ENCODE data around the gene FLNA.
"Not testable (repeated sequence)": the region's sequence is repeated elsewhere in the genome, so short reads cannot be mapped to it uniquely, and the experiment has no call there.

FLNA gene

DNA sequence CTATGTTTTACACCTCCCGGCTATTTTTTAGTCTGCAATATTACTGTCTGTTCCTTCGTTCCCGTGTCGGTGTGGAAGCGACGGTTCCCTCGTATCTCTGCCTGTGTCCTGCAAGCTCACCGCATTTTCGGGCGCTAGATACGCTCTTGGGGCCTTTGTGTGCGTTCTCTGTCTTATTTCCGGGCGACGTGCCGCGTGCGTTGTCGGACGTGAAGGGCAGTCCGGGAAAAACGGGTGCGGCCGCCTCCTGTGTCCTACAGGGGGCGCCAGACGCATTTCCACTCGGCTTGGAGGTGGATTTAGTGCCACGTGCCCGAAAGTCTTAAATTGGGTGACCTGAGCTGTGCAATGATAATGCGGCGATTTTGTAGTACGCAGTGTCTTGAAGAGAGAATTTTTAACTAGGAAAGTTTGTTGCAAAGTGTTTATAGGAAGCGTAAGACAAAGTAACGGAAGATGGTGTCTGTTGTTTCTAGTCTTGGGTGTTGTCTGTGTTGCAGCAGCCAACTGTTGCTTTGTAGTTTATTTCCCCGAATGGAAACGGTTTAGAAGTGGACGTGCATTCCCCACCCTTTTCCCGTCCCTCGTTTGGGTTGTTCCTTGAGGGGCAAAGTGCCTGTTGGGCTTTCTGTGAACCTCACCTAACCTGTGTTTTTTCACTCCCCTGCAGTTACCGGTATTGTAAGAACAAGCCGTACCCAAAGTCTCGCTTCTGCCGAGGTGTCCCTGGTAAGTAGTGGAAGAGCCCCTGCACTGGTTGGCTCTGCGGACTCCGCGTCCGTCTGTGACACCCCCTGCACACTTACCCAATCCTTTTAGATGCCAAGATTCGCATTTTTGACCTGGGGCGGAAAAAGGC is 24.5 kb upstream of the FLNA start:
- peak; percentile 82 for DNase-seq

DNA sequence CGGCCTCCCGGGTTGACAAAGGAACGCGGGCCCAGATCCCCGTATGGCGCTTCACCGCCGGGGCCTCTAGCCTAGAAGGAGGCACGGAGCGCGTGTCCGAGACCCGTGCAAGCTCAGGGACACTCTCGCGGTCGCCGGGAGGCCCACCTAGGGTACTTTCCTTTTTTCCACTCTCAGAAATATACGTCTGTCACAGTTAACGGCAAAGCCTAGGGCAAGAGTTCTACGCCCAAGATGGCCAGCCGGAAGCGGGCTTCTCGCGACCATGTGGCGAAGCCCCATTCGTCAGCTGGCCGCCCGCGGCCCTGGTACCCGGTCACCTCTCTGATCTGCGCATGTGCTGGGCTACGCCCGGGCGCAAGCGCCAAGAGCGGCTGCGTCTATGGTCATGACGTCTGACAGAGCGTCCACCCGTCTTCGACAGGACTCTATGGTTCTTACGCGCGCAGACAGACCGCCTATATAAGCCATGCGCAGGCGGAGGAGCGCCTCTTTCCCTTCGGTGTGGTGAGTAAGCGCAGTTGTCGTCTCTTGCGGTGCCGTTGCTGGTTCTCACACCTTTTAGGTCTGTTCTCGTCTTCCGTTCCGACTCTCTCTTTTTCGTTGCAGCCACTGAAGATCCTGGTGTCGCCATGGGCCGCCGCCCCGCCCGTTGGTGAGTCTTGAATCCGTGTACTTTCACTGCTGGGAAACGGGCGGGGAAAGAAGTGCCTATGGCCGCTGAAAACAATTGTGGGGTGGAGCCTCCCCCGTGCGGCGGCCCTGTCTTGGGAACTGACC is 23.6 kb upstream of the FLNA start, which contains the start of gene RPL10:
RPL10 (plus strand) TSS at position 490 of the 780 bp plus-strand sequence; CDS start at position 633, 143 bp downstream.
- peak; percentile 97 for DNase-seq

DNA sequence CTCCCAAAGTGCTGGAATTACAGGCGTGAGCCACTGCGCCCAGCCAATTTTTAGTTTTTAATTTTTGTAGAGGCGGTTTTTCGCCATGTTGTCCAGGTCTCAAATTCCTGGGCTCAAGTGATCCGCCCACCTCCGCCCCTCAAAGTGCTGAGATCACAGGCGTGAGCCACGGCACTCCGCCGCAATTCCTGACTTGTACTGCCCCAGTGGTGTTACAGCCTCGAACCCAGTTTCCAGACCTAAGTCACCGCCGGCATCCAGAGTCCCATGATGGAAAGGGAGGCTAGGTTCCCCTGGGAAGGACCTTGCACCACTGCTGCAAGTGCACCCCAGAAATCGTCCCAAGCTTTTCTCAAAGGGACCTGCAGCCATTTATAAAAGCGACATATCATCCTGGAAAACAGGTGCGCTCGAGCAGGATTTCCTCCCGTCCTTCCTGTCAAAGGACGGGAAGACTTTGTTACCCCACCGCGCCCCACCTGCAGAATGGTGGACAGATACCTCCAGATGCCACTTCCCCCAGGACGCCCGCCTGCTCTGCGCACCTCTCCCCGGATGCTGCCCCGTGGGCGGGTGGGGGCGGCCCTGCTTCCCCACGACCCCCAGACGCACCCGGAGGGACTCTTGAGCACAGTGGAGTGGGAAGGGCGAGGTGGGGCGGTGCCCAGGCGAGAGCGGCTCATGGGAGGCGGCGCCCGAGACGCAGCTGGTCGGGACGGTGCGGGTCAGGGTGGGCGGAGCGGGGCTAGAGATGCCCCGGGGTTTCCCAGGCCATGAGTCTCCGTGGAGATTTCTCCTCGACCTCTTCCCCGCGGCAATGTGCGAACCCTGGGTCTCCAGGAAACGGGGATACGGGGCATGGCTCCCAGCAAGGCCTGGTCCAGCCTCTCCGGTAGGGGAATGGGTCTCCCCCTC is 22.8 kb upstream of the FLNA start:
- peak; percentile 65 for DNase-seq

DNA sequence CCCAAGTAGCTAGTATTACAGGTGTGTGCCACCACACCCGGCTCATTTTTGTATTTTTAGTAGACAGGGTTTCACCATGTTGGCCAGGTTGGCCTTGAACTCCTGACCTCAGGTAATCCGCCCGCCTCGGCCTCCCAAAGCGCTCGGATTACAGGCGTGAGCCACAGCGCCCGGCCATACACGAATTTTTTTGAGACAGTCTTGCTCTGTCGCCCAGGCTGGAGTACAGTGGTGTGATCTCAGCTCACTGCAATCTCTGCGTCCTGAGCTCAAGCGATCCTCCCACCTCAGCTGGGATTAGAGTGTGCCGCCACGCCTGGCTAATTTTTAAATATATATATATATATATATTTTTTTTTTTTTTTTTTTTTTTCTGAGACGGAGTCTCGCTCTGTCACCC is 21.9 kb upstream of the FLNA start:
- DNase-seq: not testable (repeated sequence)

DNA sequence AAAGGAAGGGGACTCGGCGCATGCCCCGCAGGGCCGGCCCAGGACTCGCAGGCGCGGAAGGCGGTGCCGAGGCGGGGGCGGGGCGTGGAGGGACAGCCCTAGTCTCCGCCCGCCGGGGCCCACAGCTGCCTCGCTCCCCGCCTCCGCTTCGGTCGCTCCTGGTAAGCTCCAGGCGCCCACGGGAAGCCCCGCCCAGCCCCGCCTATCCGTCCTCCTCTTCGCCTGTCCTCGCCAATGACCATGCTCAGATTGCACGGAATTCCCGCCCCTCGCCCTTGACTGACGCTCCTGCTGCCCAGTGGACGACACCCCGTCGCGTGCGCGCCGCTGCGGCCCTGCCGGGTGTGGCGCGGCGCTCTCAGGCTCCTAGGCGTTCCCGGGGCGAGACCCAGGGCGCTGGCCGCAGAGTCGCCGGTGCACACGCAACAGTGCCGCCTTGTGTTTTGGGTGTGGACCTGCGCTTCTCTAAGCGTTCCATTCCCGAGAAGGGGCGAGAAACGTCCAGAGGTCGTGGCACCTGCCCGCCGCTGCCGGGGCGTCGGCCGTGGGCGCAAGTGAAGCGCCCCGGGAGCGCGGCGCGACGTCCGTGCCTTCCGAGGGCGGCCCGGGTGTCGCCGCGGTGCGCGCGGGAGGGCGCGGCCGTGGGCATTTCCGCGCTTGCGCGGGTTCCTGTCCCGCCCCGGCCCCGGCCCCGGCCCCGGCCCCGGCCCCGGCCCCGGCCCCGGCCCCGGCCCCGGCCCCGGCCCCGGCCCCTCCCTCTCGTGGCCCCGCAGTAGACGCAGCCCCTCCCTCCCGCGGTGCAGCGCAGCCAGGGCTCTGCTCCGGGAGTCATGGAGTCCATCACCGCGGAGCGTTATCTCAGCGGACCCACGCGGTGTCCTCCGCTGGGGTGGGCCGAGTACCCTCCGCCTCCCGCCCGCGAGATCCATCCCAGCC is 15.6 kb upstream of the FLNA start:
- DNase-seq: not testable (repeated sequence)

DNA sequence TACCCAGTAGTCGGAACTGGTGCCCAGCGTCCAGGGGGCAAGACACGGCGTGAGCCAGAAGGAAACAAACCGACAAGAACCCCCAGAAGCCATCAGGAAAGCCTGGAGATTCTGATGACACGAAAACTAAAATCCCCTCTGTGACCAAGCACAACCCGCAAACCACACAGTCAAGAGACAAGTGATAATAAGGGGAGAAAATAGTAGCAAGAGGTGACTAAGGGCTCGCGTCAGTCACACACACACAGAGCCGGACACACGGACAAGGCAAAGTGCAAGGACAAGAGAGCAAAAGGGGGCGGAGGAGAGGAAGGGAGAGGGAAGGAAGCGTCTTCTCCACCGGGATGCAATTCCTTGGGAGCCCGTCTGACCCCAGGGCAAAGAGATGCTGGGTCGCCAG is 14.2 kb upstream of the FLNA start:
- DNase-seq: not testable (repeated sequence)

DNA sequence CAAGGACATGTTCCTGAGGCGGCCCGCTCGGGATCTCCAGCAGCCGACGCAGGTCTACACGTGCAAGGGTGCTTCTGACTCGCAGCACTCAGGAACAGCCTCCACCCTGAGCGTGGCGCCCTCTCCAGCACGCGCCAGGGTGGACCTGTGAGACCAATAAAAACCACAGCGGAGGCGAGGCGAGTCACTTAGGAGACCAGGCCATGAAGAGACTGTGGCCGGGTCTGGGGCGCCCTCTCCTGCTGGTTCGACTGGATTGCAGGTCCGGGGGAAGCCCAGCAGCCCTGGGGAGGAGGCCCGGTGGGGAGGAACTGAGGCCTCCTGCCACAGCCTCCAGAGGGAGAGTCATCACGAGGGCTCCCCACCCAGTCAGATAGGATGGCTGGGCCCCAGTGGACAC is 13.7 kb upstream of the FLNA start:
- not testable (repeated sequence) for DNase-seq

DNA sequence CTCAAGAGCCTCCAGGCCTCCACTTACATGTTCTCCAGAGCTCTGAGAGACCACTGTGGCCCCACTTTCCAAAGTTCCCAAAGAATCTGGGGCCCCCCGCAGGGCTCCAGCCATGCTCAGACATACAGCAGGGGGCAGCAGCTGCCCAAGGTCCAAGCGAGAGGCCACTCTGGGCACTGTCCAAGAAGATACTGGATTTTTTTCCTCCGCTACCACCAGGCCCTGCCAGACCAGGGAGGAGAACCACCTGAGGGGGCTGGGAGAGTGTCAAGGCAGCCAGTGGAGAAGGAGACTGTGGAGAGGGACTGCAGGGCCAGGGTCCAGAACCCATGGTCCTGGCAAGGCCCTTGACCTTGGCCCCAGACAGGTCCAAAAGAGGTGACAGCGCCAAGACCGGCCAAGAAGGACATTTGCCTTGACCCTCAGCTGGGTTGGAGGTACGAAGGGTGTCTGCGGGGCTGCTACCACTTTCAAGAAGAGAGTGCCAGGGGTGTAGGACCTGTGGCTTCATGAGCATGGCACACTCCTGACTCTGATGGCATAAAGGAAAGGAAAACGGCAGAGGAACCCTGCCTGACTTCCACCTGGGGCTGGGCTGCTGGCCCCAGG is 10.0 kb upstream of the FLNA start:
- no peak for DNase-seq

DNA sequence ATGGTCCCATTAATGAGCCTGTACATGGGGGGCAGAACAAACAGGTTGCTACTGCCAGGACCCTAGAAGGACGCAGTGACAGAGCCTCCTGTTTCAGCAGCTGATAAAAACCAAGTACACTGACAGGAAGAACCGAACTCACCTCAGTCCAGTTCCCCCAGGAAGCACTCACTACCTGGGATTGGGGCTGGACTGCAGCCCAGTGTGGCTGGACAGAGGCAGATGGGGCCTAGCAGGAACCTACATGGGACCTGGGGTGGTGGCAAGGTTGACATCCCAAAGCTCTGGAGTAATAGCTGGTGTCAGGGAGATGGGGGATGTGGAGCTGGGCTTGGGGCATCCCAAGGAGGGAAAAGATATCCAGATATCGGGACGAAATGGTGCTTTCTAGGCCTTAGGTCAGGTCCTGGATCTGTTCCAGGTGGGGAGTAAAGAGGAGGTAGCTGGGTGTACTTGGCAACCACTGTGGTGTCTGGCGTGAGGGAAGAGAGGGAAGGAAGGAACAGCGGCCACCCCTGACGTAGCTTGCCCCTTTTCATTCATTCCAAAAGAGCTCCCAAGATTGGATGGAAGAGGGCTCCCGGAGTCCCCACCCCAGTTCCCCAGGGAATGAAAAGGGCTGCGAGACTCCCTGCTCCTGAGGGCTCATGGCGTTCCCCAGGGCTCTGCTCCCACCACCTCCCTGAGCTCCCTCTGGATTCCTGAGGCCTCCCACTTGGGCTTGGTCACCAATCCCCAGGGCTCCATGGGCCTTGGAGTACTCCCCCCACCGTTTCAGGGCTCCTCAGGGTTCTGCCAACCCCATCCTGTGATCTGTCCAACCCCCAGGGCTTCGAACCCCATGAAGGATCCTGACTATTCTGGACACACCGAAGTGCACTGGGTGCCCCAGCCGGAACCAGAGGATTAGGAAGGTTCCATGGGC is 9.2 kb upstream of the FLNA start:
- DNase-seq: no peak

DNA sequence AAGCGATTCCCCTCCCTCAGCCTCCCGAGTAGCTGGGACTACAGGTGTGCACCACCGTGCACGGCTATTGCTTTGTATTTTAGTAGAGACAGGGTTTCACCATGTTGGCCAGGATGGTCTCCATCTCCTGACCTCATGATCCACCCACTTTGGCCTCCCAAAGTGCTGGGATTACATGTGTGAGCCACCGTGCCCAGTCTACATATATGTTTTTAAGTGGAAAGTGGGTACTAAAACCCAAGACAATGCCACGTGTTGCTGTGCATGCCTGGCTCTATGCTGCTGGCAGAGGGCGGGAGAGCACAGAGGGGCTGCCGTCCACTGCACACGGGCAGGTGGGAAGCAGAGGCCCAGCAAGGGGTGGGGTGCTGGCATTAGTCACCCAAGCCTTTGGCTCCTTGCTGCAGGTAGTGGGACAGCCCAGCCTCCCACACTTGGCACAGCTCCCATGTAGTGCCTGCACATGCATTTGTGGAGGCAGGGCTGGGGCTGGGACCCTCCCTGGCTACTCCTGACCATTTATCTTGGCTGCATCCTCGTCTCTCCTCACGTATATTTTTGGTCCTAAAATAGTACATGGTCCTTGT is 8.1 kb upstream of the FLNA start:
- no peak for DNase-seq

DNA sequence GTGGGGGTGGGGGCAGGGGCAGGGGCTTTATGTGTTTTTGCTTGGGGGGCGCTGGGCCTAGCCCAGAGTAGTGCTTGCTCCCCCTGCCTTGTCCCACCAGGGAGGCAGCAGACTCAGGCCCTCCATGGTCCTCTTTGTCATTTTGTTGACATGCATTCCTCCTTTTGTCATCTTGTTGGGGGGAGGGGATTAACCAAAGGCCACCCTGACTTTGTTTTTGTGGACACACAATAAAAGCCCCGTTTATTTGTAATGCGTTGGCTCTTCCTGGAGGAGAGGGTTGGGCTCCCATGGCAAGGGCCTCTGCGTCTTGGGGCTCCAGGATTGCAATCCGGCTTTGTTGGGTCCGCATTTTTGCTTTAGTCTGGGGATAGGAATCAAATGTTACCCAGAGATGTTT is 6.8 kb upstream of the FLNA start:
- no peak for DNase-seq

DNA sequence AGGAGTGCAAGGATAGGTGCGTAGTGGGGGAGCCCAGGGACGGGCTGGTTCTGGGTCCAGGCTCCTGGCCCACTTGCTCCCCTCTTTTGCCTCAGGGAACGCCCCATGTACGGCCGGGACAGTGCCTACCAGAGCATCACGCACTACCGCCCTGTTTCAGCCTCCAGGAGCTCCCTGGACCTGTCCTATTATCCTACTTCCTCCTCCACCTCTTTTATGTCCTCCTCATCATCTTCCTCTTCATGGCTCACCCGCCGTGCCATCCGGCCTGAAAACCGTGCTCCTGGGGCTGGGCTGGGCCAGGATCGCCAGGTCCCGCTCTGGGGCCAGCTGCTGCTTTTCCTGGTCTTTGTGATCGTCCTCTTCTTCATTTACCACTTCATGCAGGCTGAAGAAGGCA is 6.4 kb upstream of the FLNA start:
- DNase-seq: no peak

DNA sequence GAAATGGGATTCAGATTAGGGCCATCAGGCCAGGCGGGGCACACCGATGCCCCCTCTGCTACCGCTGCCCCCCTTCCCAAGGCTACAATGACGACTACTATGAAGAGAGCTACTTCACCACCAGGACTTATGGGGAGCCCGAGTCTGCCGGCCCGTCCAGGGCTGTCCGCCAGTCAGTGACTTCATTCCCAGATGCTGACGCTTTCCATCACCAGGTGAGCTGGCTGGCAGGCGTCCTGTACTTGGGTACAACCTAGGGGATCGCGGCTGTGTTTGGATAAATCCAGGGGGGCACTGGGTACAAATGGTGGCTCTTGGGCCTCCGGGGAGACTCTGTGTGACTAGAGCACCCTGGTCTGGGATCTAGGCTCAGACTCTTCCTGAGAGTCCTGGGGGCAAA is 5.7 kb upstream of the FLNA start:
- DNase-seq: no peak

DNA sequence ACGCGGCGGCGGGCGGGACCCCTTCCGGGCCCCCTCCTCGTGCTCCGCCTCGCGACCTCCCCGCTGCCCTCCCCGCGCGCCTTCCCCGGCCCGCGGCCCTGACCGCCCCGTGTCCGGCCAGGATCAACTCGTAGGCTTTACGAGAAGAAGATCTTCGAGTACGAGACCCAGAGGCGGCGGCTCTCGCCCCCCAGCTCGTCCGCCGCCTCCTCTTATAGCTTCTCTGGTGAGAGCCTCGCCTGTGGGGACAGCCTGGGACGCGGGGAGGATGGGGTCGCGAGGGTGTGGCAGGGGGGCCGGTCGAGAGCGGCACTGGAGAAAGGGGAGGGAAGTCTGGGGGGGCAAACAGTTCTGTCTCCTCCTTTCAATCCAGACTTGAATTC is 5.1 kb upstream of the FLNA start:
- no peak for DNase-seq

DNA sequence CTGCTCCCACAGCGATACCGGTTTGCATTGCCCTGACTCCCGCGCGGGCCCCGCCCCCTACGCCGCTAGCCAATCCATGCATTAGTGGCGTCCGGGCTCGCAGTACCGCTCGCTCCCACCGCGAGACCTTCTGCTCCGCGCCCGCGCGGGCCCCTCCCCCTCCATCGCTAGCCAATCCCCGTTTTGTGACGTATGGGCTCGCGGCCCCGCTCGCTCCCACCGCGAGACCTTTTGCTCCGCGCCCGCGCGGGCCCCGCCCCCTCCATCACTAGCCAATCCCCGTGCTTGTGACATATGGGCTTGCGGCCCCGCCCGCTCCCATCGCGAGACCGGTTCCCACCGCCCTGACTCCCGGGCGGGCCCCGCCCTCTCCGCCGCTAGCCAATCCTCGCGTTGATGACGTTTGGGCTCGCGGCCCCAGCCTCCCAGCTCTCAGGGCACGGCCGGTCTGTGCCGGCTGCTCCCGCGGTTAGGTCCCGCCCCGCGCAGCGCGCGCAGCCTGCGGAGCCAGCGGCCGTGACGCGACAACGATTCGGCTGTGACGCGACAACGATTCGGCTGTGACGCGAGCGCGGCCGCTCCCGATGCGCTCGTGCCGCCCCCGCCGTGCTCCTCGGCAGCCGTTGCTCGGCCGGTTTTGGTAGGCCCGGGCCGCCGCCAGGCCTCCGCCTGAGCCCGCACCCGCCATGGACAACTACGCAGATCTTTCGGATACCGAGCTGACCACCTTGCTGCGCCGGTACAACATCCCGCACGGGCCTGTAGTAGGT is 4.5 kb upstream of the FLNA start, which contains the start of gene EMD:
EMD (plus strand) TSS at position 497 of the 770 bp plus-strand sequence; CDS start at position 687, 190 bp downstream.
- DNase-seq: peak; percentile 98

DNA sequence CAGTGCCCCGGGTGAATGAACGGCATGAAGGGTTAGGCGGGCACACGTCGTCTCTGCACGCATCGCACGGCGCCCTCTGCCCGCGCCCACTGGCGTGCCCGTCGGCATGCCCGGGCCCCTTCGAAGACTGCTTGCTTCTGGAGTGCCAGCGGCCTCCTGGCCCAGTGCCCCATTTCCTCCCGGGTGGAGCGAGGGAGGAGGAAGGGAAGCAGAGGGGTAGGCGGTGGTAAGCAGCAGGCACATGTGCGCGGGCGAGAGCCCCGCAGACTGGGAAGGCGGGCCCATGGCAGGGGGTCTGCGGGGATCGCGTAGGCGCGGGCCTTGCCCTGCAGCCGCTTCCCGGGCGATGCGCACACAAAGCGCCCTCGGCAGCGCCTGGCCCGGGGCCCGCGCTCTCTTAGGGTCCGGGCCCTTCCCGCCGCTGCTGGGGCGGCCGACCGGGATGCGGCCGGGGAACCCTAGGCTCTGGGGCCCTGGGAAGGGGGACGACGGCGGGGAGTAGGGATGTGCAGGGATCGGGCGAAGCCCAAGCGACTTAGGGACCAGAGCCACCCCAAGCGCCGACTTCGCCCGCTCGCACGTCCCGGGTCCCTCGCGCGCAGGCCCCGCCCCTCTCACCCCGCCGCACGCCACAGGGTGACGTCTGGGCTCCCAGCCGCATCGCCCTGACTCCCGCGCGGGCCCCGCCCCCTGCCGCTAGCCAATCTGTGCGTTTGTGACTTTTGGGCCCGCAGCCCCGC is 3.8 kb upstream of the FLNA start:
- peak; percentile 50 for DNase-seq

DNA sequence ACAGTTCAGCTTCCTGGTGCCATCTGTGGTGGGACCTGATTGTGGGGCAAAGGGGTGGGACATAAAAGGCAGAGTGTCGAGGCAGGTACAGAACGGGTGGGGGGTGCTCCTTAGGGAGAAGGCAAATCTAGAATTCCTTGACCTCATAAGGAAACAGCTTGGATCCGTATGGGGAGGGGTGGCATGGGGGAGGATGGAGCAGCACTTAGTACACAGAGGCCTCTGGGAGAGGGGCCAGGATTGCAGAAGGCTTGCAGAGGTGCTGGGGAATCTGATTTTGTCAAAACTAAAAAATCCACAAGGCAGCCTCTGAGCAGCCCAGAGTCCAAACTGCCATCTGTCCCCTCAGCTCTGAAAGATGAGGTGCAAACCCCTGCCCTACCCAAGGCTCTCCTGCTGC is 2.3 kb upstream of the FLNA start:
- peak; percentile 52 for DNase-seq

DNA sequence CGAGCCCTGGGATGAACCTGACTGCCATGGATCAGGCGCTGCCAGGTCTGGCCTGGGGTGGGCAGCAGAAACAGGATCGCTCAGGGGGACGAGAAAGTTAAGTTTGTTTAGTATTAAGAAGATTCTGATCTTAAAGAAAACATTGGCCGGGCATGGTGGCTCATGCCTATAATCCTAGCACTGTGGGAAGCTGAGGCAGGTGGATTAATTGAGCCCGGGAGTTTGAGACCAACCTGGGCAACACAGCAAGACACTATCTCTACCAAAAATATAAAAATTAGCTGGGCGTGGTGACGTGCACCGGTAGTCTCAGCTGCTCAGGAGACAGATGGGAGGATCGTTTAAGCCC is 696 bp upstream of the FLNA start:
- DNase-seq: no peak

All from fibroblast of upper back skin (primary cell).